ENCODE measurements around the gene CHDH. TPM values are rescaled to one million over a fixed set of nuclear protein-coding genes. Genes with fewer than 3 reads are reported as not detected.

Gene CHDH
- total and polyA plus RNA-seq, 2 experiments from 2014 or later = 2.3 to 6.6 TPM

DNA sequence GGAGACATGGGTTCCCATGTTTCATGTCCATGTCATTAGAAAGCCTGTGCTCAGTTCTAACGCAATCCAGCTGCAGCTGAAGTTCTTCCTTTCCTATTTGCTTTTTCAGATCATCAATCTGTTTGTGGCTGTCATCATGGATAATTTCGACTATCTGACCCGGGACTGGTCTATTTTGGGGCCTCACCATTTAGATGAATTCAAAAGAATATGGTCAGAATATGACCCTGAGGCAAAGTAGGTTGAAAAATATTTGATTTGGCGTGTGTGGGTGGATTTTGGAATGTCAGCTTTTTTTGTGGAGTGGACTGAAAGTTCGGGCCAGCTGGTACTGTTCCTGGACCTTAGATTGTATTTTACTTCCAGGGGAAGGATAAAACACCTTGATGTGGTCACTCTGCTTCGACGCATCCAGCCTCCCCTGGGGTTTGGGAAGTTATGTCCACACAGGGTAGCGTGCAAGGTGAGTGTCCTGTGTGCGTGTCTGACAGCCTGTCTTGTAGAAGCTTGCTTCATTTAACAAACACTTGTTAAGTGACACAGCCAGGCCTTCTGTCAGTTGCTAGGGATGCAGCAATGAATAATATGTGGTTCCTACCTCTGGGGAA is 69.6 kb downstream of the CHDH start:
- Histone ChIP-seq H2AFZ (no peak overlapping the region), H4K20me1 (replicated peaks; ENCODE audit: insufficient read depth) (no peaks in the 10 kb centered on the region), H3K4me2 (no peak overlapping the region), H3K36me3 (ENCODE audit: insufficient read depth) (no peaks in the 10 kb centered on the region), H3K27ac (ENCODE audit: low read depth) (no peak overlapping the region), H3K79me2 (replicated peaks; ENCODE audit: insufficient read depth) (no peaks in the 10 kb centered on the region), H3K4me3 (no peak overlapping the region), H3K4me1 (ENCODE audit: insufficient read depth) (no peaks in the 10 kb centered on the region), H3F3A (replicated peaks; ENCODE audit: low read depth) (no peaks in the 10 kb centered on the region), H3K9me2 (ENCODE audit: insufficient read depth) (peaks cover 13% of the 10 kb centered on the region), H3K27me3 (ENCODE audit: insufficient read depth) (no peaks in the 10 kb centered on the region)
- ATAC-seq (no peak), DNase-seq (ENCODE audit: low spot score) (no peak)
- TF ChIP-seq POLR2AphosphoS5 (IDR thresholded peaks at IDR 0.05; ENCODE audit: low read depth) = no peak
- H3K27ac Mint-ChIP-seq = no peak overlapping the region
- H3K27me3 Mint-ChIP-seq (ENCODE audit: insufficient read depth, low read depth, poor library complexity) = no peaks in the 10 kb centered on the region
- H3K36me3 Mint-ChIP-seq (ENCODE audit: low read depth) = no peaks in the 10 kb centered on the region
- no peak overlapping the region for H3K4me3 Mint-ChIP-seq
- H3K4me1 Mint-ChIP-seq = peaks cover 19% of the 10 kb centered on the region
- H3K9me3 Mint-ChIP-seq = no peaks in the 10 kb centered on the region

GRCh38 chr3:53775834-53776251 is 70.4 kb downstream of the CHDH start:
- Histone ChIP-seq H3K4me1 (ENCODE audit: insufficient read depth) (no peaks in the 10 kb centered on the region), H3F3A (replicated peaks; ENCODE audit: low read depth) (no peaks in the 10 kb centered on the region), H4K20me1 (replicated peaks; ENCODE audit: insufficient read depth) (no peaks in the 10 kb centered on the region), H3K9me2 (ENCODE audit: insufficient read depth) (peaks cover 13% of the 10 kb centered on the region), H3K36me3 (ENCODE audit: insufficient read depth) (no peaks in the 10 kb centered on the region), H2AFZ (no peak overlapping the region), H3K27ac (ENCODE audit: low read depth) (no peak overlapping the region), H3K27me3 (ENCODE audit: insufficient read depth) (no peaks in the 10 kb centered on the region), H3K4me2 (no peak overlapping the region), H3K4me3 (no peak overlapping the region), H3K79me2 (replicated peaks; ENCODE audit: insufficient read depth) (no peaks in the 10 kb centered on the region)
- H3K36me3 Mint-ChIP-seq (ENCODE audit: low read depth) = no peaks in the 10 kb centered on the region
- H3K27ac Mint-ChIP-seq = no peak overlapping the region
- peaks cover 3% of the 10 kb centered on the region for H3K27me3 Mint-ChIP-seq (ENCODE audit: insufficient read depth, low read depth, poor library complexity)
- ATAC-seq = no peak
- H3K4me1 Mint-ChIP-seq = peaks cover 19% of the 10 kb centered on the region
- H3K4me3 Mint-ChIP-seq = no peak overlapping the region
- DNase-seq (ENCODE audit: low spot score) = no peak
- no peaks in the 10 kb centered on the region for H3K9me3 Mint-ChIP-seq
- no peak for TF ChIP-seq STAT1 (IDR thresholded peaks at IDR 0.05; ENCODE audit: unreplicated experiment)
- TF ChIP-seq EZH2phosphoT487 (IDR thresholded peaks at IDR 0.05; ENCODE audit: unreplicated experiment) = no peak
- TF ChIP-seq REST (IDR thresholded peaks at IDR 0.05; ENCODE audit: unreplicated experiment) = no peak
- TF ChIP-seq ZNF331 (CRISPR knock-in tag; IDR thresholded peaks at IDR 0.05; ENCODE audit: low read depth) = no peak
- TF ChIP-seq, protein P1, sequence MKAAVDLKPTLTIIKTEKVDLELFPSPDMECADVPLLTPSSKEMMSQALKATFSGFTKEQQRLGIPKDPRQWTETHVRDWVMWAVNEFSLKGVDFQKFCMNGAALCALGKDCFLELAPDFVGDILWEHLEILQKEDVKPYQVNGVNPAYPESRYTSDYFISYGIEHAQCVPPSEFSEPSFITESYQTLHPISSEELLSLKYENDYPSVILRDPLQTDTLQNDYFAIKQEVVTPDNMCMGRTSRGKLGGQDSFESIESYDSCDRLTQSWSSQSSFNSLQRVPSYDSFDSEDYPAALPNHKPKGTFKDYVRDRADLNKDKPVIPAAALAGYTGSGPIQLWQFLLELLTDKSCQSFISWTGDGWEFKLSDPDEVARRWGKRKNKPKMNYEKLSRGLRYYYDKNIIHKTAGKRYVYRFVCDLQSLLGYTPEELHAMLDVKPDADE (IDR thresholded peaks at IDR 0.05) = no peak
- no peak for TF ChIP-seq EZH2 (IDR thresholded peaks at IDR 0.05; ENCODE audit: low read depth, unreplicated experiment)
- no peak for TF ChIP-seq ZNF462 (CRISPR knock-in tag; IDR thresholded peaks at IDR 0.05)
- TF ChIP-seq, protein P2, sequence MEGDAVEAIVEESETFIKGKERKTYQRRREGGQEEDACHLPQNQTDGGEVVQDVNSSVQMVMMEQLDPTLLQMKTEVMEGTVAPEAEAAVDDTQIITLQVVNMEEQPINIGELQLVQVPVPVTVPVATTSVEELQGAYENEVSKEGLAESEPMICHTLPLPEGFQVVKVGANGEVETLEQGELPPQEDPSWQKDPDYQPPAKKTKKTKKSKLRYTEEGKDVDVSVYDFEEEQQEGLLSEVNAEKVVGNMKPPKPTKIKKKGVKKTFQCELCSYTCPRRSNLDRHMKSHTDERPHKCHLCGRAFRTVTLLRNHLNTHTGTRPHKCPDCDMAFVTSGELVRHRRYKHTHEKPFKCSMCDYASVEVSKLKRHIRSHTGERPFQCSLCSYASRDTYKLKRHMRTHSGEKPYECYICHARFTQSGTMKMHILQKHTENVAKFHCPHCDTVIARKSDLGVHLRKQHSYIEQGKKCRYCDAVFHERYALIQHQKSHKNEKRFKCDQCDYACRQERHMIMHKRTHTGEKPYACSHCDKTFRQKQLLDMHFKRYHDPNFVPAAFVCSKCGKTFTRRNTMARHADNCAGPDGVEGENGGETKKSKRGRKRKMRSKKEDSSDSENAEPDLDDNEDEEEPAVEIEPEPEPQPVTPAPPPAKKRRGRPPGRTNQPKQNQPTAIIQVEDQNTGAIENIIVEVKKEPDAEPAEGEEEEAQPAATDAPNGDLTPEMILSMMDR (conservative IDR thresholded peaks at IDR 0.05; ENCODE audit: low read depth in 2 of 2) = no peak
